HG03575 (cell line): ENCODE results near the gene SIK2.

Source experiments
- ATAC-seq: cut with Tn5 transposase; IDR thresholded peaks from one replicate; pipeline ENCODE4 v1.9.1; 2021; ENCODE audit not compliant: unreplicated experiment, insufficient number of reproducible peaks, low FRiP score; ENCODE audit errors: extremely low read depth

Gene SIK2

GRCh38 chr11:111735262-111736116 is 133.2 kb downstream of the SIK2 start:
- ATAC-seq = no peak

GRCh38 chr11:111736181-111736590 is 133.9 kb downstream of the SIK2 start:
- ATAC-seq = no peak

DNA sequence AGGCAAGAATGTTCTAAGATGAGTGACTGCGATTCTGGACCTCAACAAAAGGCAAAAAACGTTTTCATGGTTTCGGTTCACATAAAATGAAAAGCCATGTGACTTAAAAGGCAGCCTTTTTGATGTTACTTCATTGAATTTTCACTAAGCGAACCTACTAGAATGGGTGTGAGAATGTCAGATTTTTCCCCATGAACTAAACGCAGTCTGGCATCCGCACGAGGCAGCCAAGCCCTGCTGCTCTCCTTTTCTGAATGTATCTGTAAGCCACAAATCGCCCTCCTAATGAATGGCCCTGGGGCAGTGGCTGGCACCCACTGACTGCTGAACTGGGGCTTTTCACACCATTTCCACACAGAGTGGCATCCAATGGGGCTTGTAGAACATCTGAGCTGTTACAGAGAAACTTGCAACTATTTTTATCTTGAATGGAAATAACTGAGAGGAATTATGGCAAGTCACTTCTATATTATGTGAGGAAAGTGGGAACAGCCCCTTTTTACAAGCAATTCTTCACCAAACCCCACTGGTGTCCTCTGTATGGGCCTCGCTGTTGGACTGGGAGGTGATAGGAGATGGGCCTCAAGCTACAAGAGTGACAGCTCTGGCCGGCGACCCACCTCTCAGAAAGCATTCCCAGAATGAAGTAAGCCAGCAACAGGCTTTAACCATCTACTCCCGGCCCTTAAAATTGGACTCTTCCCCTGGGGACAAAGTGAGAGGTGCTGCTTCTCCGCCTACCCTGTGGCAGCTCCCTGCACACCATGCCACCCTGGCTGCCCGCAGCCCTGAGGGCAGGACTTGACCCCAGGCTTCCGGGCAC is 134.6 kb downstream of the SIK2 start:
- no peak for ATAC-seq

DNA sequence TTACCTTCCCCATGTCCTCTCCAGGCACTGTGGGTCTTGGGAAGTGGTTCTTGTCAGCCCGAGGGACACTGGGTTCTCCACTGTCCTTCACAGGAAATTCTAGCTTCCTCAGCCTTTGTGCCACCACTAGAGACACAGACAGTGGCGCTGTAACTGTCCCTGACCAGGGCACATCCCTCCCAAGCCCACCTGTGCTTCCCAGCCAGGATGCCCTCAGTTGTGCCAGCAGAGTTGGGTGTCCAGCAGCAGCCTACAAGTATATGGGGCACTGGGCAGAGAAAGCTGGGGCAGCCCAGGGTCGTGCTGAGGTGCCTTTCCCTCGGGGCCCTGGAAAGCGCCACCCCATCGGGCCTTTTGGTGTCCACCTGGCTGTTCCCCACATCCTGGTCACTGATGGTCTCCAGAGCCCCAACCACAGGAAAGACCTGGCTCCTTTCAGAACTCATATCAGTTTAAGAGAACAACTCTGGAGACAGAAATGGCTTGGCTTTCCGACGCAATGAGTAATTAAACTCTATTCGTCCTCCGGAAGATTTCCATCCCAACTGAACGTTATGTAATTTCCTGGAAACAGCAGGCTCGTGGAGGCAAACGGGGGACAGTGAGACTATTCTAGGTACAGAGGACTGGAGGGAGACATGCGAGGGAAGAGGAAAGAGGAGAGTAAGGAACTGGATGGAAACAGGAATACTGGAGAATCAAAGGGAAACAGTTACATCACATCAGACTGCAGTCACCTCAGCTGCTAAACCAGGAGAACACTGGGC is 135.4 kb downstream of the SIK2 start:
- no peak for ATAC-seq

GRCh38 chr11:111739299-111739698 is 137.1 kb downstream of the SIK2 start:
- no peak for ATAC-seq

- ATAC-seq = no peak
These were observed 139.5 kb downstream of the SIK2 start for GRCh38 chr11:111741751-111742150.

DNA sequence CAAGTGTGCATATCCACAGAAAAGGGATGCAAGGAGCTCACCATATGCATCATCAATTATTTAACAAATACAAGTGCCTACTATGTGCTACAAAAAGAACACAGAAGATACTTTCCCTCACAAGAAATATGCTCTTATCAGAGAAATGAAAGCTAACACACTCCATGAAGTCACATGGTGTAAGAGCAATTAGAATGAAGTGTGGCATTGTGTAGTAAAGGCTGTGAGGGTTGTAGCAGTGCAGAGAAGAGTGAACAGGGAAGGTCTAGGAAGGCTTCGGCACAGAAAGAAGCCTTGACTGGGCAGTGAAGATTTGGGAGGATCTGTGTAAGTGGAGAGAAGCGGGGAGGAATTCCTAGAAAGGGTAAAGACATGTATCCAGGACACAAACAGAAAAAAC is 141.5 kb downstream of the SIK2 start:
- no peak for ATAC-seq

GRCh38 chr11:111745719-111746504 is 143.7 kb downstream of the SIK2 start:
- ATAC-seq = no peak

- ATAC-seq = no peak
These were observed 146.0 kb downstream of the SIK2 start for GRCh38 chr11:111748035-111748804.

GRCh38 chr11:111749646-111750045 is 147.4 kb downstream of the SIK2 start:
- no peak for ATAC-seq

DNA sequence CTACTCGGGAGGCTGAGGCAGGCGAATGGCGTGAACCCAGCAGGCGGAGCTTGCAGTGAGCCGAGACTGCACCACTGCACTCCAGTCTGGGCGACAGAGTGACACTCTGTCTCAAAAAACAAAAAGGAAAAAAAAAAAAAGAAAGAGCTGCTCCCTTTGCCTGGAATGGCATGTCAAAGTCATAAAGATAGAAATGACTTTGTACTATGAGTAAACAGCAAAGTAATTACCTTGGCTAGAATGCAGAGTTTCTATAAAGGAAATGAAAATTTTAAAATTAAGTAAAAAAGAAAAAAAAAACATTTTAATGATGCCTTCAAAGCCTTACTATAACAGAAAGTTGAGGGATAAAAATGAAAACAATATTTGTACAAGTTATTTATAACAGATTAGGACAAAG is 153.8 kb downstream of the SIK2 start:
- ATAC-seq = no peak

DNA sequence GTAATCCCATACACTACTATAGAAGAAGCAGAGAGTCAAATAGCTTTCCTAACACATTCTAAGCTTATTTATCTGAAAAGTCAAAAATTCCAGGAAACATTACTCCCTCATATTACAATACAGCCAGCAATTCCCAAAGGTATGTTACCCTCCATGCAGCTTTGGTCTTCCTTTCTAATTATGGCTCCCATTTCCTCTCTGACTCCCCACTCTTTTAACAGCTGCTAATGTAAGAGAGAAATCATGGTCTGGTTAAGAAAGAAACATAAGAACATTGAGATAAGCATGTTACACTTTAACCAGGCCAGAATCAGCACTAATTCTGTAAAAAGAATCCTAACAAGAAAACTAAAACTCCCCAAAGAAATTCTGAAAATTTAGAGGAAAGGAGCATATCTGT is 157.1 kb downstream of the SIK2 start:
- ATAC-seq = no peak

- no peak for ATAC-seq
These were observed 157.6 kb downstream of the SIK2 start for GRCh38 chr11:111759778-111760407.

- ATAC-seq = no peak
These were observed 158.8 kb downstream of the SIK2 start for GRCh38 chr11:111761036-111761435.

DNA sequence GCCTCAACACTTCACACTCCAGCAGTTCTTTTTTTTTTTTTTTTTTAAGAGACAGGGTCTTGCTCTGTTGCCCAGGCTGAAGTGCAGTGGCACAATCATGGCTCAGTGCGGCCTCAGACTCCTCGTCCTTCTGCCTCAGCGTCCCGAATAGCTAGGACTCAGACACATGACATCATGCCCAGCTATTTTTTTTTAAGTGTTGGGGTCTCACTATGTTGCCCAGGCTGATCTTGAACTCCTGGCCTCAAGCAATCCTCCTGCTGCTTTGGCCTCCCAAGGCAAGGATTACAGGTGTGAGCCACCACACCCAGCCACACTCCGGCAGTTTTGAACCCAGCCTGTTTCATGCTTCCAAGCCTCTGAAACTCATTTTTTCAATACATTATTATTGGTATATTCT is 160.3 kb downstream of the SIK2 start:
- ATAC-seq = no peak

DNA sequence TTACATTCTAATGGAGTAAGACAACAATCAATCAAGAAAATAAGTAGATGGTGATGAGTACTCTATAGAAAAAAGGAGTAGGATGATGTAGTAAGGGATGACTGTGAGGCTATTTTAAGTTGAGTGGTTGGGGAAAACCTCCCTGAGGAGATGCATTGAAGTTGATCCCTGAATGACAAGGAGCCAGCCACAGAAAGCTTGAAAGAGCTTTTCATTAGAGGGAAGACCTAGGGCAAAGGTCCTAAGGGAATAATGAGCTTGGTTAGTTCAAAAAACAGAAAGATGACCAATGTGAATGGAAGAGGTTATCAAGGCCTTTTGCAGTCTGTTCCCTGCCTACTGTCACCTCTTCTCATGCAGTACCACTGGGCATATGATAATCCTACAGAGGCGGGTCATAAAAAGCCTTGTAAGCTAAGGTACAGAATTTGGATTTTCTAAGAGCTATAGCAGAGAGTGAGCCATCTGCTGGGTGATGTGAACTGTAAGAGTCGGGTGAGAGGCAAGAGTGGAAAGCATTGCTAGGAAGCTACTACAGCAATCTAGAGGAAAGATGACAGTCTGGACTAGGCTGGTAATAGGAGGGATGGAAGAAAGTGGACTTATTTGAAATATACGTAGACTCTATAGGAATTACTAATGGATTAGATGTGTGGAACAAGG is 160.9 kb downstream of the SIK2 start:
- ATAC-seq = no peak

DNA sequence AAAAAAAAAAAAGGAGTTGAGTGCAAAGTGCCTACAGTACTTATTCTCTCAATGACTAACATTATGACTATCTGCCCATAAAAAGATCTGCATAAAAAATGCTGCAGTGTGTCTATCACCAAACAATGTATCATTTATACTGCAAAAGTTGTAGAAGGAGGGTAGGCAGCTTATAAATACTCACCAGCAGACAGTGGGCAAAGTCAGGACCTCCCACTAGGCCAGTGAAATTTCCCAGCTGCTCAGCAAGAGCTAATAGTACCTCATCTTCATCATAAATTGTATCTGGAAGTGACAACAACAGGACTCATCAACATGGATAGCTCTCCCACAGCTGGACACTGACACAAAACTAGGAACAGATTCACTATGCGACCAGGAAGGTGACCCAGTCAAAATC is 162.4 kb downstream of the SIK2 start:
- ATAC-seq = no peak
